Parathyroid adenoma (tissue), 2 donors: ENCODE measurements around the gene LHFPL3.

Experiments used
- H2AFZ ChIP-seq: fragments of 300-600 bp; sonication (generic); one replicate; pipeline ENCODE4 v1.7.0; 2017; ENCODE audit warnings: antibody characterized with exemption, mild to moderate bottlenecking
- H3K27ac ChIP-seq: fragments of 300-600 bp; sonication (generic); one replicate; pipeline ENCODE4 v1.7.0; 2017
- H3K27me3 ChIP-seq: fragments of 300-600 bp; sonication (generic); one replicate; pipeline ENCODE4 v1.7.0; 2017; ENCODE audit warnings: low read length; ENCODE audit not compliant: control insufficient read depth, insufficient read depth
- H3K36me3 ChIP-seq: fragments of 300-600 bp; sonication (generic); one replicate; pipeline ENCODE4 v1.7.0; 2017; ENCODE audit warnings: low read length; ENCODE audit not compliant: control insufficient read depth, insufficient read depth
- H3K4me1 ChIP-seq: fragments of 300-600 bp; sonication (generic); one replicate; pipeline ENCODE4 v1.7.0; 2017; ENCODE audit warnings: control low read depth
- H3K4me2 ChIP-seq: fragments of 300-600 bp; sonication (generic); one replicate; pipeline ENCODE4 v1.7.0; 2017; ENCODE audit warnings: low read length
- H3K4me3 ChIP-seq: fragments of 300-600 bp; sonication (generic); one replicate; pipeline ENCODE4 v1.7.0; 2017; ENCODE audit warnings: low read depth, low read length
- H3K79me2 ChIP-seq: fragments of 300-600 bp; sonication (generic); one replicate; pipeline ENCODE4 v1.7.0; 2017; ENCODE audit warnings: control low read depth
- H3K9ac ChIP-seq: fragments of 300-600 bp; sonication (generic); one replicate; pipeline ENCODE4 v1.7.0; 2017; ENCODE audit warnings: mild to moderate bottlenecking
- H3K9me3 ChIP-seq: fragments of 300-600 bp; sonication (generic); one replicate; pipeline ENCODE4 v1.7.0; 2017; ENCODE audit warnings: low read length; ENCODE audit not compliant: control insufficient read depth
- TF ChIP-seq, protein P1 (sequence below): fragments of 300-600 bp; sonication (generic); IDR thresholded peaks from one replicate; pipeline ENCODE4 v1.7.0; 2017; ENCODE audit warnings: antibody characterized with exemption, mild to moderate bottlenecking
- donor health status: primary hyperparathyroidism.

LHFPL3 gene

DNA sequence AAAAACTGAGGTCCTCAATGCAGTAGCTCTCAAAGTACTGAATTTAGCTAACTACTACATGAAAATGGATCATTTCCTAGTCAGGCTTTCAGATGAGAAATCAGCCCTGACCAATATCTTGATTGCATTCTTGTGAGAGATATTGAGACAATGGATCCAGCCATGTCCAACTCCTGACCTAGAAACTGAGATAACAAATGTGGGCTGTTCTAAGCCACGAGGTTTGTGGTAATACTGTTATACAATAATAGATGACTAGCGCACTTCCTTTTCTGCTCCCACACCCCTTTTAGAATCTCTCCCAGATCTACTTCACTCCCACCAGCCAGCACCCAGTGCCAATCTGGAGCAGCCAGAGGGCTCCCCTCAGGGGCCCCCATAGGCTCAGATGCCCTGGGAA lies 476.3 kb downstream of the LHFPL3 start:
- no peaks in the 10 kb centered on the region for H3K4me1 ChIP-seq
- no peak overlapping the region for H3K4me2 ChIP-seq
- no peak overlapping the region for H3K9ac ChIP-seq
- H3K36me3 ChIP-seq, result no peaks in the 10 kb centered on the region
- no peak overlapping the region for H3K27ac ChIP-seq
- no peak overlapping the region for H3K4me3 ChIP-seq
- H3K27me3 ChIP-seq, result no peaks in the 10 kb centered on the region
- H2AFZ ChIP-seq, result no peak overlapping the region
- no peaks in the 10 kb centered on the region for H3K9me3 ChIP-seq
- TF ChIP-seq, protein P1, sequence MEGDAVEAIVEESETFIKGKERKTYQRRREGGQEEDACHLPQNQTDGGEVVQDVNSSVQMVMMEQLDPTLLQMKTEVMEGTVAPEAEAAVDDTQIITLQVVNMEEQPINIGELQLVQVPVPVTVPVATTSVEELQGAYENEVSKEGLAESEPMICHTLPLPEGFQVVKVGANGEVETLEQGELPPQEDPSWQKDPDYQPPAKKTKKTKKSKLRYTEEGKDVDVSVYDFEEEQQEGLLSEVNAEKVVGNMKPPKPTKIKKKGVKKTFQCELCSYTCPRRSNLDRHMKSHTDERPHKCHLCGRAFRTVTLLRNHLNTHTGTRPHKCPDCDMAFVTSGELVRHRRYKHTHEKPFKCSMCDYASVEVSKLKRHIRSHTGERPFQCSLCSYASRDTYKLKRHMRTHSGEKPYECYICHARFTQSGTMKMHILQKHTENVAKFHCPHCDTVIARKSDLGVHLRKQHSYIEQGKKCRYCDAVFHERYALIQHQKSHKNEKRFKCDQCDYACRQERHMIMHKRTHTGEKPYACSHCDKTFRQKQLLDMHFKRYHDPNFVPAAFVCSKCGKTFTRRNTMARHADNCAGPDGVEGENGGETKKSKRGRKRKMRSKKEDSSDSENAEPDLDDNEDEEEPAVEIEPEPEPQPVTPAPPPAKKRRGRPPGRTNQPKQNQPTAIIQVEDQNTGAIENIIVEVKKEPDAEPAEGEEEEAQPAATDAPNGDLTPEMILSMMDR, result no peak
- H3K79me2 ChIP-seq, result no peaks in the 10 kb centered on the region

DNA sequence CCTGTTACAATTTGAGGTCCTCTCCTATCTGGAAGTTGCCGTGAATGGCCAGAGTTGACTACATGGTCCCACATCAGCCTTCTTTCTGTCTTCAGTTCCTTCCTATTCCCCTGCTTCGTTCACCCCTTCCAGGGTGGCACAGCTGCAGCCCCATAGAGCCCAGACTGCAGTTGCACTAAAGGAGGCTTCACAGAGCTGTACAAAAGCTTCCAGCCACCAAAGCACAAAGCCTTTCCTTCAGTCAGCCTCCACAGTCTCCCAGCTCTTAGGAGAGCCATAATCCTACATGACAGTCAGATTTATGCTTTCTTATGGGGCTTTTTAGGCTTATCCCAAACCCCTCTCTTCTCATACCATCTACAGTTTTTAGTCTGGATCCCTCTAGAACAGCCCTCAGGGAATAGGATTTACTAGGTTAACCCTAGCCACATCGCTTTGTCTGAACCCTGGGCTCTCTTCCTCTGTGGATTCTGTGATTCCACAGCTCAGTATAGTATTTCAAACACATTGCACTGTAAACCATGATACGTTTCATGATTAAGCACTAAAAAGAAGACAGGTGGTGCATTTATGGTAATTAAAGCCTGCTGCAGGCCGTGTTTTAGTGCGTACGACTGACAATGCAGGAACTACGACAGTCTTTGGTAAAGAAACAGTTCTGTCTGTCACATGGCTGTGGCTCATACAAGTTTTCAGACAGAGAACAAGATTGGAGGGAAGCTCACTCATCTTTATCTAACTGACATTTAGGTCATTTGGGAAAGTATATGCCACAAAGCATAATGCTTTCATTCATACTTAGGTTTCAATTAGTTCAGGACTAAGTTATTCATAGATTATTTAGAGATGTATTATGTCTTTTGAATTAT lies 477.3 kb downstream of the LHFPL3 start:
- no peaks in the 10 kb centered on the region for H3K27me3 ChIP-seq
- H3K27ac ChIP-seq, result no peak overlapping the region
- H3K9me3 ChIP-seq, result no peaks in the 10 kb centered on the region
- no peak overlapping the region for H2AFZ ChIP-seq
- H3K4me2 ChIP-seq, result no peak overlapping the region
- H3K4me3 ChIP-seq, result no peak overlapping the region
- H3K79me2 ChIP-seq, result no peaks in the 10 kb centered on the region
- no peaks in the 10 kb centered on the region for H3K36me3 ChIP-seq
- TF ChIP-seq, protein P1, result no peak
- no peaks in the 10 kb centered on the region for H3K4me1 ChIP-seq
- no peak overlapping the region for H3K9ac ChIP-seq

DNA sequence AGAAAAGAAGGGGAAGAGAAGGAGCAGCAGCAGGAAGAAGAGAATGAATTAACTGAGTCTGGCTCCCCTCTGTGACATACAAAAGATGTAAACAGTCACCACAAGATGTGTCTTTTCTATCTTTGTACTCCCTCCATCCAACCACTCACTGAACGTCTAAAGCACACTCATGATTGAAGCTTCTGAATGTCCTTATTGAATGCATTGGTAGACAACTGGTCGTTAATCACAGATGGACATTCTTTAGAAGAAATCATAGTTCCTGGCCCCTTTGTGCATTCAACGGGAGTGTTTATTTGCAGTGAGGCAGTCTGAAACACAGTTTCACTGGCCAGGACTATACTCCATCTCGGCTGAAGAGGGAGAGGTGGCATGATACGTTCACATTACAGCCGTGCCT lies 479.3 kb downstream of the LHFPL3 start:
- no peak overlapping the region for H3K4me3 ChIP-seq
- H3K9me3 ChIP-seq, result no peaks in the 10 kb centered on the region
- H3K79me2 ChIP-seq, result no peaks in the 10 kb centered on the region
- H2AFZ ChIP-seq, result no peak overlapping the region
- no peak overlapping the region for H3K4me2 ChIP-seq
- no peak overlapping the region for H3K27ac ChIP-seq
- H3K9ac ChIP-seq, result no peak overlapping the region
- H3K27me3 ChIP-seq, result no peaks in the 10 kb centered on the region
- no peaks in the 10 kb centered on the region for H3K4me1 ChIP-seq
- H3K36me3 ChIP-seq, result no peaks in the 10 kb centered on the region
- TF ChIP-seq, protein P1, result no peak

DNA sequence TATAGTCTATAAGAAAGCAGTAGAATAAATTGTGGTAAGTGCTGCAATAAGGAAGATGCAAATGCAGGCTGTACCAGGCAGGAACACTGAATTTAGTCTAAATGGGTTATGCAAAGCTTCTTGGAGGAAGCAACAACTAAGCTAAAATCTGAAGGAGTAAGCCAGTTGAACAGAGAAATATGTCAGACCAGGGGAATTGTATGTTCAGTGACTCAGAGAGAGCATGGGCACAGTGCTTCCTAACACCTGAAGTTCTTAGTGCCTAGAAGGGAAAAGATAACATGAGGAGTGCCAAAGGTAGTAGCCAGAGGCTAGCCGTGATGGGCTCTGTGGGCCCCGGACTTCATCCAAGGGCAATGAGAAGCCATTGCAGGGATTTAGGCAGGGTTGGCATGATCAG lies 481.5 kb downstream of the LHFPL3 start:
- Histone ChIP-seq H3K4me1 (no peaks in the 10 kb centered on the region), H3K9me3 (no peaks in the 10 kb centered on the region), H3K36me3 (no peaks in the 10 kb centered on the region), H2AFZ (no peak overlapping the region), H3K4me2 (no peak overlapping the region), H3K4me3 (no peak overlapping the region), H3K79me2 (no peaks in the 10 kb centered on the region), H3K27ac (no peak overlapping the region), H3K27me3 (no peaks in the 10 kb centered on the region), H3K9ac (no peak overlapping the region)
- TF ChIP-seq, protein P1, result no peak

DNA sequence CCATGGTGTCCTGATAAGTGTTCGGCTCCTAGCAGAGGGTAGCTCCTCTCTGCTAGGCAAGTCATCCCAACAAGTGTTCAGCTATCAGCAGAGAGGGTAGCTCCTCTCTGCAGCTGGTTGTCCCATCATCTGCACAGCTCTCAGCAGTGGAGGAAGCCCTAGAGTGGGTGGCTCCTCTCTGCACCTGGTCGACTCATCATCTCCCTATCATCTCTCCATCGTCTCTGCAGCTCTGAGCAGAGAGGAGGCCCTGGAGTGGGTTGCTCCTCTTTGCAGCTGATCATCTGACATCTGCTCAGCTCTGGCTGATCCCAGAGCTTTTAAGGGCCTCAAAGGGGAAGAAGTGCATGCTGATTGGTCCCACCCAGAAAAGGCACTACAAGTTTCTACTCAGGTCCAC lies 485.7 kb downstream of the LHFPL3 start:
- H2AFZ ChIP-seq, result no peak overlapping the region
- H3K4me3 ChIP-seq, result no peak overlapping the region
- TF ChIP-seq, protein P1, result no peak
- no peak overlapping the region for H3K9ac ChIP-seq
- no peak overlapping the region for H3K4me2 ChIP-seq
- H3K79me2 ChIP-seq, result no peaks in the 10 kb centered on the region
- no peaks in the 10 kb centered on the region for H3K36me3 ChIP-seq
- H3K27ac ChIP-seq, result no peak overlapping the region
- H3K4me1 ChIP-seq, result no peaks in the 10 kb centered on the region
- H3K9me3 ChIP-seq, result no peaks in the 10 kb centered on the region
- H3K27me3 ChIP-seq, result no peaks in the 10 kb centered on the region
